HG02610 (cell line): ENCODE results near the gene CALML3.

Experiments
- ATAC-seq: cut with Tn5 transposase; IDR thresholded peaks from one replicate; pipeline ENCODE4 v1.9.1; 2021; ENCODE audit warnings: mild to moderate bottlenecking, moderate library complexity; ENCODE audit not compliant: unreplicated experiment

CALML3 gene

DNA sequence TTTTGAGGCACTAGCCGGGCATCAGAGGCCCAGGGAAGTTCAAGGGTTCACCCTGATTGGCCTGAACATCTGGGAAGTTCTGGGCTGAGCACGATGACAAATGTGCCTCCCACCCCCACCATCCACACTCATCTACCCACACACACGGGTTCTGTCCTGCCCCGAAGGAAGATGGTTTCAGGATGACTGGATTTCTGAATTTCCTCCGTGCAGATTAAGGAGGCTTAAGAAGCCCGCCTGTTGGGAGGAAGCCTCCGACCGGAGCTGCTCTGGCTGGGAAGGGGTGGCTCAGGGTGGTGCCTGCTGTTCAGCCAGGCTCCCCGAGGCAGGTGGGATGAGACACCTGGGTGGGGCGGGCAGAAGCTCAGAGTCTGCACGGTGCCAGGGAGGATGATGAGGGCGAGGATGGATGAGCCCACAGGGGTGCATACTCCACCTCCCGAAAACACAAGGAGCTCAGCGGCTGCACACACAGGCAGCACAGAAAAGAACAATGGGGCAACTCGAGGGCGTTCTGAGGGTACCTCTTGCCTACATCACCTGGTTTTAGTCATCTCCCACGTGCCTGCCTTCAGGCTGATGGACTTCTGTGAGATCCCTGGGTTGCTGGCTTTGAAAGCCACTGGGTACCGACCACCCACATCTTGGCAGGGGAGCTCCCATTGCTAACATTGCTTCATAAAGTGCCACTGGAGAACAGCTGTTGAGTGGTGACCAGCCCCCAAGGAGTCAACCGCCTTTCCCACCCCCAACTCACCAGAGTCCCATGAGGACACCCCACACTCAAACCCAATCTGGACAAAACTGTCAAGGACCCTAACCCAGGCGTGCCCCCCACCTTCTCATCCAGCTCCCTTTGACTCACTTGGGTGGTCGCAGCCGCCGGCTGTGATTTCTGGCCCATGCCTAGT, 41.2 kb downstream of the CALML3 start:
- ATAC-seq = no peak

- ATAC-seq = no peak
These were observed 41.9 kb downstream of the CALML3 start for GRCh38 chr10:5566614-5567013.

GRCh38 chr10:5567477-5567876, 42.7 kb downstream of the CALML3 start:
- ATAC-seq = no peak

DNA sequence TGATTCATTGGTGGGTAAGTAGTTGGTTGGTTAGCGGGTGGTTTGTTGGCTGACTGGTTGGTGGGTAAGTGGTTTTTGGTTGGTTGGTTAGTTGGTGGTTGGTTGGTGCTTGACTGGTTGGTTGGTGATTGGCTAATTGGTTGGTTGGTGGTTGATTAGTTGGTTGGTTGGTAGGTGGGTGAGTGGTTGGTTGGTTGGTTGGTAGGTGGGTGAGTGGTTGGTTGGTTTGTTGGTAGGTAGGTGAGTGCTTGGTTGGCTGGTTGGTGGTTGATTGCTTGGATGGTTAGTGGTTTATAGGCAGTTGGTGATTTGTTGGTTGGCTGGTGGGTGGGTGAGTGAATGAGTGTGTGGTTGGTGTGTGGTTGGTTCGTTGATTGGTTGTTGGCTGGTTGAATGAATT, 44.2 kb downstream of the CALML3 start:
- no peak for ATAC-seq

DNA sequence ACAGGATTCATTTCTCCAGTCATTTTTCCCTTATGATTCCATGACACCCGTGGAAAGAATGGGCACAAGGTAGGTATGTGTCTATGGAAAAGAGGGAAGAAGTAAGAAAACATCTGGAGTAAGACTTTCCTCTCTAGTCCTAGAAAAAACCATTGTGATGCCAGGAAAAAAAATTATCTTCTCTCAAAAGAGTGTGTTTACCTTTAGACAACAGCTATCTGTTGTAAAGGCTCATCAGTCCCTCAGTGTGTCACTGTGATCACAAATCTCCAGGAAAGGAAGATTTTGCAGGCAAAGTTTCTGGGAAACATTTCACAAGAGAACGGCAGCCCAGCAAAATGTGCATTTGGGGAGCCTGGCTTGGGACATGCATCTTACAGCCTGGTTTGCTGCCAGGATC, 44.8 kb downstream of the CALML3 start:
- ATAC-seq = no peak

DNA sequence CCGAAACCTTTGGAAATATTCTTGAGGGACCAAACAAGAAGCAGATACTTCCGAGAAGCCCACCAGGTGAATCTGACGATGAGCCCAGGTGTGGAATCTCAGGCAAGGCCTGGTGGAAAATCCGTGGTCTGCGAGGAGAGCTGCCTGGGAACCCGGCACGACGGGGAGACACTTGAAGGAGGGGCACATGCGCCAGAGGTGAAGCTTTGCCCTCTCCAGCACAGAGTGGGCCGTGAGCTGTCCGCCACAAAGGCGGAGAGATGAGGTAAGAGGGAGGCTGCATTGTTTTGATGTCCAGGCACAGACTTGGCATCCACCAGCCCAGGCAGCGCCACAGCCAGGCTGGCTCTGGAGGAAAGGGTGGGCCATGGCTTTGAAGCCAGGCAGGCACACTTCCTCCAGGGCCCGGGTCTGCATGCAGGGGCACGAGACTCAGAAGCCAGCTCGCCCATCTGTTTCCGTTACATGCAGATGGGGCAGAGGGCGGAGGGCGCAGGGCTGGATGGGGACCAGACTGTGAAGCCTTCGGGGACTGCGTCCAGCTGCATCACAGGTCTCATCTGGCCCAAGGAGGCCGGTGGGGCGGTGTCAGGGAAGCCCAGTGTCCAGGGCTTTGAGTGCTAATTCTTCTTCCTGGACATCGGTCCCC, 45.4 kb downstream of the CALML3 start:
- no peak for ATAC-seq

- ATAC-seq = no peak
These were observed 46.4 kb downstream of the CALML3 start for GRCh38 chr10:5570979-5571810.

DNA sequence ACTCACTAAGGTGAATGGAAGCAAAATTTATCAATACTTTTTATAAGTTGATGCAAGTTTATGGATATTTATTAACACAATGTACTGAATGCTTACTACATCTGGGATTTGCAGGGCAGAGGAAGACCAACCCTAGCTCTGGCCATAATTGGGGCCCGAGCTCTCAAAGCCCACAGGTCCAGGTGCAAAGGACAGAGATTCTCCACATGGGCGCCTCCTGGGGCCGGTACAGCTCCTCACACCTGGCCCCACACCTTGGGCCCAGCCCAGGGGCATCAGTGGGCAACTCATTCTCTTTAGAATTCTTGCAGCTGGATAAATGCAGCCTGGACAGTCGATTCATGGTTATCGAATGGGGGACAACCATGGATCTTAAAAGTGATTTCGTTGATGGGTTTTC, 47.1 kb downstream of the CALML3 start:
- no peak for ATAC-seq

DNA sequence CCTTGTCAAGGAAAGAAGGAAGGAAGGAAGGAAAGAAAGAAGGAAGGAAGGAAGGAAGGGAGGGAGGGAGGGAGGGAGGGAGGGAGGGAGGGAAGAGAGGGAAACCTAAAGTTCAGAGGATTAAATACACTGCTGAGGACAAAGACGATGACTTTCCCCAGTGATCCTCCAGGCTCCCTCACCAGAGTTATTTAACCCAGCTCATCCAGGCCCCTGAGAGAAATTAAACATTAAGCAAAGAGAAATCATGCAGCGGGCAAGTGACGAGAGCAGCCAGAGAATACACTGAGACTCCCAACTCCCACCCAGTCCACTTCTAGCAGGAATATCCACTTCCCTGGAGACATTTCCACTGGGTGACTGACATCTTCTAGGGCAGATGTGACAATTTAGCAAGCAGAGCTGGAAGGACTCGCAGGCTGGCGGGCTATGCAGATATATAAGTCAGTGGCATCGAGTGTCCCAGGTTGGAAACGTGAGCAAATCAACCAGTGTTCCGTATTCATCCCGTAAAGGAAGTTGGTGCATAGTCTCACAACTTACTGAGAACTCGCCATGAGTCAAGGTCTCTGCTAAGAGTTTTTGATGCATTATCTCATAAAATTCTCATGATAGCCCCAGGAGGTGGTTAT, 48.7 kb downstream of the CALML3 start:
- no peak for ATAC-seq

- ATAC-seq = no peak
These were observed 49.3 kb downstream of the CALML3 start for GRCh38 chr10:5573968-5574641.

- ATAC-seq = no peak
These were observed 49.9 kb downstream of the CALML3 start for GRCh38 chr10:5574642-5575131.

DNA sequence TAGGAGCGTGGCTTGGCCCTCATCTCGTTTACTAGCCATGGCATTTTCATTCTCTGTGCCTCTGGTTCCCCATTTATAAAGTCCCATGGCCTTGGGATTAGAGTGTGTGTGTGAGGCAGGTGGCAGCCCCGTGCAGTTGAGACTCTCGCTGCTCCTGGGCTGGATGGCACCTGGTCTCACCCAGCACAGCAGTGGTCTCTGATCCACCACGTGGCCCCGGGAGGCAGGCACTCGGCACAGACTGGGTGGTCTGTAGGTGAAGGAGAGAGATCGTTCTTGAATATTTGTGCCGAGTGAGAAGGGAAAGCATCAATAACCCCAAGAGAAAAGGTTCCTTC, 50.4 kb downstream of the CALML3 start:
- ATAC-seq = no peak

GRCh38 chr10:5575482-5576153, 50.9 kb downstream of the CALML3 start:
- ATAC-seq = no peak

DNA sequence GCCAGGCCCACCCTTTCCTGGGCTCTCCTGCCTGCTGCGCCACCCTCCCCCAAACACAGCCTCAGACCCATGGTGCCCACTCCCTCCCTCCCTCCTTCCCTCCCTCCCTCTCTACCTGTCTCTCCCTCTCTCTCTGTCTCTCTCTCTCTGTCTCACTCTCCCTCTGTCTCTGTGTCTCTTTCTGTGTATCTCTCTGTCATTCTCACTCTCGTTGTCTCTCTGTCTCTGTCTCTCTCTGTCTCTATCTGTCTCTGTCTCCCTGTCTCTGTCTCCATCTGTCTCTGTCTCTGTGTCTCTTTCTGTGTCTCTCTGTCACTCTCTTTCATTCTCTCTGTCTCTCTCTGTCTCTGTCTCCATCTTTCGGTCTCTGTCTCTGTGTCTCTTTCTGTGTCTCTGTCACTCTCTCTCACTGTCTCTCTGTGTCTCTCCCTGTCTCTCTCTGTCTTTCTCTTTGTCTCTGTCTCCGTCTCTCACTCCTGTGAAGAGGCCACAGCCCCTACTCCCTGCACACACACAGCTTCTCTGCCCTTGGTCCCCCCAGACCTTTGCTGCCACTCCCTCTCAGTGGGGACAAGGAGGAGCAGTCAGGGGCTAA, 51.5 kb downstream of the CALML3 start:
- ATAC-seq = no peak
